ENCODE data around the gene DUS2. TPM values are rescaled to one million over a fixed set of nuclear protein-coding genes. Genes with fewer than 3 reads are reported as not detected.

Gene DUS2
- total RNA-seq, 1 experiment from 2014 or later = 27.3 TPM

GRCh38 chr16:68005211-68005610 is 17.9 kb upstream of the DUS2 start:
- H3K9me3 ChIP-seq (ENCODE audit: control insufficient read depth in 1 of 2, insufficient read depth in 1 of 2, low read depth in 1 of 2, low read length in 2 of 2) = no peaks in the 10 kb centered on the region
- no peaks in the 10 kb centered on the region for H3K9me2 ChIP-seq (ENCODE audit: insufficient read depth)
- H3K27me3 ChIP-seq (ENCODE audit: insufficient read depth, low read length) = no peaks in the 10 kb centered on the region
- TF ChIP-seq TCF7L2 (IDR thresholded peaks at IDR 0.05; ENCODE audit: borderline replicate concordance, extremely low read depth, insufficient read depth, insufficient read length) (no peak), EZH2 (IDR thresholded peaks at IDR 0.05) (no peak), SIN3A (IDR thresholded peaks at IDR 0.05; ENCODE audit: low read depth) (no peak), ZBTB33 (IDR thresholded peaks at IDR 0.05; ENCODE audit: extremely low read depth, insufficient replicate concordance, low read length) (no peak), REST (IDR thresholded peaks at IDR 0.05; ENCODE audit: low read depth) (no peak), ATF3 (IDR thresholded peaks at IDR 0.05) (no peak), EZH2phosphoT487 (IDR thresholded peaks at IDR 0.05; ENCODE audit: borderline replicate concordance) (no peak)
- H4K20me1 ChIP-seq (ENCODE audit: insufficient read depth) = no peaks in the 10 kb centered on the region
- ChIA-PET CTCF (no interaction called here), RAD21 (ENCODE audit: low non-redundant PET in 1 of 2, low total read pairs in 2 of 2, uncharacterized antibody in 2 of 2, unreplicated experiment in 2 of 2) (no interaction called here), POLR2A (no interaction called here)
- no peak overlapping the region for H3K9ac ChIP-seq (ENCODE audit: low read length)
- H3K4me1 ChIP-seq (ENCODE audit: control insufficient read depth in 1 of 2, insufficient read depth in 2 of 2, low read length in 2 of 2) = no peaks in the 10 kb centered on the region
- H3K79me2 ChIP-seq (ENCODE audit: insufficient read depth, low read length) = no peaks in the 10 kb centered on the region
- no peak overlapping the region for H2AFZ ChIP-seq (ENCODE audit: low read depth, low read length, poor library complexity, severe bottlenecking)
- no peak overlapping the region for H3K4me2 ChIP-seq (ENCODE audit: low read length)
- no TSS peak for BruUV-seq (replicated peaks)
- ATAC-seq (no peak), DNase-seq (ENCODE audit: low read depth, low spot score) (no peak)
- intact Hi-C loops (cut with micrococcal nuclease) = no loop called here
- H3K36me3 ChIP-seq (ENCODE audit: control insufficient read depth in 1 of 2, insufficient read depth in 2 of 2, low read length in 2 of 2) = no peaks in the 10 kb centered on the region
- H3K27ac ChIP-seq (ENCODE audit: low read depth, low read length) = no peak overlapping the region
- H3K4me3 ChIP-seq (replicated peaks in 1 of 2; ENCODE audit: low read depth in 1 of 2, low read length in 2 of 2) = no peak overlapping the region

Data from HCT116 (cell line).